Ovary (tissue), 3 donors: ENCODE results near the gene TTC32.

Source experiments
- CTCF ChIP-seq, 3 donors: fragments of 450-650 bp in 2 of 3; fragments of 200-600 bp in 1 of 3; IDR thresholded peaks; one replicate each; pipeline versions ENCODE4 v1.5.1 to v1.8.0; 2016 to 2022; ENCODE audit warnings: antibody characterized with exemption in 3 of 3, mild to moderate bottlenecking in 1 of 3
- EP300 ChIP-seq: sonication (generic); formaldehyde crosslinking; IDR thresholded peaks from one replicate; pipeline ENCODE4 v1.6.1; 2017; ENCODE audit warnings: antibody characterized with exemption
- POLR2A ChIP-seq: fragments of 450-650 bp; IDR thresholded peaks from one replicate; pipeline ENCODE4 v1.6.1; 2017; ENCODE audit warnings: antibody characterized with exemption, mild to moderate bottlenecking, moderate library complexity
- donor health status: DM: no; HTN: no; CAD: no.

GRCh38 chr2:19883971-19884720 lies 17.6 kb downstream of the TTC32 start:
- TF ChIP-seq CTCF (IDR thresholded peaks at IDR 0.05) (no peak), EP300 (no peak), POLR2A (no peak)
